Measurements from ENCODE around the gene CDC14A.

DNA sequence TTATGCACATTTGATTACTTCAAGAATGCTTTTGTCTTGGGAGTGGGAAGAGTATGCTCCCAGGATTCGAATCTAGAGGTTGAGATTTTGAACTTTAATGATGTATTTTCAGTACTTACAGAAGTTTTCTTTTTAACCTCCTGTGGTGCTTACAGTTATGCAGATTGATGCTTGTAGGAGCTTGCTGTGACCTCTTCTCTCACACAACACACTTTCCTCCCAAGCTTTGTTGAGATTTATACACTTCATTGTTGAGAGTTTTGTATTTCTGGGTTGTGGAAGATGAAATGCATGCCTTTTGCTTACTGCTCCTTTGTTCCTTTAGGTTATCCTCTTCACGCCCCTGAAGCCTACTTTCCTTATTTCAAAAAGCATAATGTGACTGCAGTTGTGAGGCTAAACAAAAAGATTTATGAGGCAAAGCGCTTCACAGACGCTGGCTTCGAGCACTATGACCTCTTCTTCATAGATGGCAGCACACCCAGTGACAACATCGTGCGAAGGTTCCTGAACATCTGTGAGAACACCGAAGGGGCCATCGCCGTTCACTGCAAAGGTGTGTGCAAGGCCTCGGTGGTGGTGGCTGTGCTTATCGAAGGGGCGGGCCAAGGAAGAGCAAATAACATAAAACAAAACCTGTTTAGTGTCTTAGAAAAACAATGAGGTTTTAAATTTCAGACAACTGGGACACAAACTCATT, 110.2 kb downstream of the CDC14A start:
- TF ChIP-seq, protein P1, sequence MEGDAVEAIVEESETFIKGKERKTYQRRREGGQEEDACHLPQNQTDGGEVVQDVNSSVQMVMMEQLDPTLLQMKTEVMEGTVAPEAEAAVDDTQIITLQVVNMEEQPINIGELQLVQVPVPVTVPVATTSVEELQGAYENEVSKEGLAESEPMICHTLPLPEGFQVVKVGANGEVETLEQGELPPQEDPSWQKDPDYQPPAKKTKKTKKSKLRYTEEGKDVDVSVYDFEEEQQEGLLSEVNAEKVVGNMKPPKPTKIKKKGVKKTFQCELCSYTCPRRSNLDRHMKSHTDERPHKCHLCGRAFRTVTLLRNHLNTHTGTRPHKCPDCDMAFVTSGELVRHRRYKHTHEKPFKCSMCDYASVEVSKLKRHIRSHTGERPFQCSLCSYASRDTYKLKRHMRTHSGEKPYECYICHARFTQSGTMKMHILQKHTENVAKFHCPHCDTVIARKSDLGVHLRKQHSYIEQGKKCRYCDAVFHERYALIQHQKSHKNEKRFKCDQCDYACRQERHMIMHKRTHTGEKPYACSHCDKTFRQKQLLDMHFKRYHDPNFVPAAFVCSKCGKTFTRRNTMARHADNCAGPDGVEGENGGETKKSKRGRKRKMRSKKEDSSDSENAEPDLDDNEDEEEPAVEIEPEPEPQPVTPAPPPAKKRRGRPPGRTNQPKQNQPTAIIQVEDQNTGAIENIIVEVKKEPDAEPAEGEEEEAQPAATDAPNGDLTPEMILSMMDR (IDR thresholded peaks at IDR 0.05; ENCODE audit: insufficient read depth, low read length, poor library complexity, severe bottlenecking): no peak
- TF ChIP-seq EZH2phosphoT487 (conservative IDR thresholded peaks at IDR 0.05; ENCODE audit: low read length): no peak
